RWPE2 (cell line): ENCODE measurements around the gene ASPHD1.

Experiments used
- ATAC-seq: fragments of 200-7000 bp; cut with Tn5 transposase; 3 replicates; pipeline ENCODE4 v1.9.1; 2021; ENCODE audit warnings: low read depth
- DNase-seq: peaks from one replicate; pipeline ENCODE4 v3.0.0-alpha.2; 2020; ENCODE audit warnings: low spot score
- H3K27ac ChIP-seq: fragments of 450-650 bp; 2 replicates; pipeline ENCODE4 v1.5.1; 2017; ENCODE audit warnings: mild to moderate bottlenecking; ENCODE audit not compliant: poor library complexity, severe bottlenecking
- H3K27me3 ChIP-seq: fragments of 250-450 bp; sonication (Bioruptor Pico); 2 replicates; pipeline ENCODE4 v1.5.1; 2021; ENCODE audit warnings: mild to moderate bottlenecking, moderate library complexity; ENCODE audit not compliant: insufficient read depth, poor library complexity, severe bottlenecking
- H3K36me3 ChIP-seq: fragments of 250-450 bp; sonication (Bioruptor Pico); 2 replicates; pipeline ENCODE4 v1.5.1; 2020; ENCODE audit warnings: low read depth, mild to moderate bottlenecking, moderate library complexity
- H3K4me1 ChIP-seq: fragments of 250-450 bp; sonication (Bioruptor Pico); 2 replicates; pipeline ENCODE4 v1.5.1; 2021; ENCODE audit warnings: mild to moderate bottlenecking, moderate library complexity; ENCODE audit not compliant: insufficient read depth, poor library complexity, severe bottlenecking
- H3K4me3 ChIP-seq: fragments of 250-450 bp; sonication (Bioruptor Pico); 2 replicates; pipeline ENCODE4 v1.5.1; 2021; ENCODE audit warnings: mild to moderate bottlenecking, moderate library complexity; ENCODE audit not compliant: severe bottlenecking
- H3K9me3 ChIP-seq: fragments of 250-450 bp; sonication (Bioruptor Pico); 2 replicates; pipeline ENCODE4 v1.5.1; 2021; ENCODE audit warnings: mild to moderate bottlenecking, moderate library complexity; ENCODE audit not compliant: severe bottlenecking
- CTCF ChIP-seq: fragments of 450-650 bp; IDR thresholded peaks from one replicate; pipeline ENCODE4 v1.5.1; 2017; ENCODE audit warnings: mild to moderate bottlenecking, moderate library complexity; ENCODE audit not compliant: poor library complexity, severe bottlenecking

Gene ASPHD1

GRCh38 chr16:29910819-29911675, 10.8 kb downstream of the ASPHD1 start:
- DNase-seq = no peak
- no peak overlapping the region for H3K4me3 ChIP-seq
- no peaks in the 10 kb centered on the region for H3K27me3 ChIP-seq
- no peak for TF ChIP-seq CTCF
- 0 out of 3 replicates have a peak, but pooled peaks have one; percentile 6 for ATAC-seq
- H3K36me3 ChIP-seq = no peaks in the 10 kb centered on the region
- H3K4me1 ChIP-seq = no peaks in the 10 kb centered on the region
- H3K9me3 ChIP-seq = no peaks in the 10 kb centered on the region
- no peak overlapping the region for H3K27ac ChIP-seq

DNA sequence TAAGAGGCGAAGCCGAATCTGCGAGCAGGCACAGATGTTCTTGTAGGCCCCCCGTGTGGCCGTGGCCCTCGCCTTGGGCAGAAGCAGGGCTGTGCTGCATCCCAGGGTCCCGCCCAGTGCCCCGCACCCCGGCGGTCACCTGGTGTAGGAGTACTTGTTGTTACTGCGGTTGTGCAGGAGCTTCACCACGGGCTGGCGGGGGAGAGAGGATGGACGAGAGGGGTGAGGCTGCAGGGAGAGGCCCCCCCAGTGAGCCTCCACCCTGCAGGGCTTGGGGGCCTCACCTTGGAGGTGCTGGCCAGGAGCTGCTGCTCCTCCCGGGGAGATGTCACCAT, 11.4 kb downstream of the ASPHD1 start:
- no peaks in the 10 kb centered on the region for H3K9me3 ChIP-seq
- ATAC-seq (no peak; the same call in 2 of the 3 replicates), DNase-seq (no peak)
- H3K27me3 ChIP-seq = no peaks in the 10 kb centered on the region
- no peaks in the 10 kb centered on the region; the same call in 1 of the 2 replicates for H3K36me3 ChIP-seq
- H3K4me1 ChIP-seq = no peaks in the 10 kb centered on the region
- no peak overlapping the region for H3K27ac ChIP-seq
- no peak for TF ChIP-seq CTCF
- no peak overlapping the region for H3K4me3 ChIP-seq

- no peak overlapping the region for H3K4me3 ChIP-seq
- peaks cover under 1% of the 10 kb centered on the region; the same call in 1 of the 2 replicates for H3K36me3 ChIP-seq
- H3K27me3 ChIP-seq = no peaks in the 10 kb centered on the region
- TF ChIP-seq CTCF = no peak
- DNase-seq (no peak), ATAC-seq (peak; percentile 10; the same call in 1 of the 3 replicates)
- no peak overlapping the region for H3K27ac ChIP-seq
- no peaks in the 10 kb centered on the region for H3K9me3 ChIP-seq
- H3K4me1 ChIP-seq = no peaks in the 10 kb centered on the region
Observed at GRCh38 chr16:29912087-29912486, 11.8 kb downstream of the ASPHD1 start.

DNA sequence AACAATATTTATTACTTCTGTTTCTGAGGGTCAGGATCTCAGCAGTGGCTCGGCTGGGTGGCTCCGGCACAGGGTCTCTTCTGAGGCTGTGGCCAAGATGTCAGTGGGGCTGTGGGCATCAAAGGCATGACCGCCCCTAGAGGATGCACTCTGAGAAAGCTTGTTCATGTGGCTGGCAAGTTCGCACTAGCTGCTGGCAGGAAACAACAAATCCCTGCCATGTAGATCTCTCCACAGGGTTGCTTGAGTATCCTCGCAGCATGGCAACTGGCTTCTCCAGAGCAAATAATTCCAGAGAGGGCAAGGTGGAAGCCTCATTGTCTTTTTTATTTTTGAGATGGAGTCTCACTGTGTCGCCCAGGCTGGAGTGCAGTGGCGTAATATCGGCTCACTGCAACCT, 13.2 kb downstream of the ASPHD1 start:
- Histone ChIP-seq H3K4me3 (no peak overlapping the region), H3K4me1 (no peaks in the 10 kb centered on the region), H3K9me3 (no peaks in the 10 kb centered on the region), H3K27me3 (no peaks in the 10 kb centered on the region), H3K27ac (no peak overlapping the region), H3K36me3 (peaks cover 15% of the 10 kb centered on the region)
- ATAC-seq = no peak
- no peak for DNase-seq
- no peak for TF ChIP-seq CTCF
